ENCODE results near the gene CTSV. TPM values are rescaled to one million over a fixed set of nuclear protein-coding genes. Genes with fewer than 3 reads are reported as not detected.
"Not testable (repeated sequence)": the region's sequence is repeated elsewhere in the genome, so short reads cannot be mapped to it uniquely, and the experiment has no call there.

CTSV gene
- total RNA-seq, 1 donor from 2014 or later: 0.85 TPM

GRCh38 chr9:97076238-97076637 is 37.3 kb upstream of the CTSV start:
- Mint-ChIP-seq H3K36me3 (ENCODE audit: low read depth) (no peaks in the 10 kb centered on the region), H3K4me3 (ENCODE audit: unreplicated experiment) (no peak overlapping the region), H3K27ac (ENCODE audit: unreplicated experiment) (no peak overlapping the region), H3K9me3 (ENCODE audit: low read depth) (peaks cover 4% of the 10 kb centered on the region), H3K27me3 (ENCODE audit: low read depth) (peaks cover 42% of the 10 kb centered on the region), H3K4me1 (ENCODE audit: low read depth) (peaks cover 6% of the 10 kb centered on the region)
- no peak for TF ChIP-seq CTCF (IDR thresholded peaks at IDR 0.05)
- no peak for DNase-seq (ENCODE audit: low spot score)

GRCh38 chr9:97075289-97075985 is 36.5 kb upstream of the CTSV start:
- H3K9me3 Mint-ChIP-seq (ENCODE audit: low read depth): no peaks in the 10 kb centered on the region
- no peak for DNase-seq (ENCODE audit: low spot score)
- no peaks in the 10 kb centered on the region for H3K36me3 Mint-ChIP-seq (ENCODE audit: low read depth)
- H3K27ac Mint-ChIP-seq (ENCODE audit: unreplicated experiment): no peak overlapping the region
- peaks cover 37% of the 10 kb centered on the region for H3K27me3 Mint-ChIP-seq (ENCODE audit: low read depth)
- no peak overlapping the region for H3K4me3 Mint-ChIP-seq (ENCODE audit: unreplicated experiment)
- H3K4me1 Mint-ChIP-seq (ENCODE audit: low read depth): peaks cover 6% of the 10 kb centered on the region
- TF ChIP-seq CTCF (IDR thresholded peaks at IDR 0.05): no peak

GRCh38 chr9:97073506-97073905 is 34.6 kb upstream of the CTSV start:
- Mint-ChIP-seq H3K27me3 (ENCODE audit: low read depth) (peaks cover 27% of the 10 kb centered on the region), H3K36me3 (ENCODE audit: low read depth) (no peaks in the 10 kb centered on the region), H3K4me3 (ENCODE audit: unreplicated experiment) (no peak overlapping the region), H3K4me1 (ENCODE audit: low read depth) (peaks cover 6% of the 10 kb centered on the region), H3K9me3 (ENCODE audit: low read depth) (no peaks in the 10 kb centered on the region), H3K27ac (ENCODE audit: unreplicated experiment) (no peak overlapping the region)
- DNase-seq (ENCODE audit: low spot score): no peak
- no peak for TF ChIP-seq CTCF (IDR thresholded peaks at IDR 0.05)

- no peaks in the 10 kb centered on the region for H3K9me3 Mint-ChIP-seq (ENCODE audit: low read depth)
Measured at GRCh38 chr9:97072285-97072776, 33.4 kb upstream of the CTSV start.

GRCh38 chr9:97070325-97070724 is 31.4 kb upstream of the CTSV start:
- Mint-ChIP-seq H3K27me3 (ENCODE audit: low read depth) (peaks cover 34% of the 10 kb centered on the region), H3K9me3 (ENCODE audit: low read depth) (peaks cover 11% of the 10 kb centered on the region)
- H3K36me3 Mint-ChIP-seq (ENCODE audit: low read depth); H3K27ac Mint-ChIP-seq (ENCODE audit: unreplicated experiment); H3K4me3 Mint-ChIP-seq (ENCODE audit: unreplicated experiment); DNase-seq (ENCODE audit: low spot score); H3K4me1 Mint-ChIP-seq (ENCODE audit: low read depth): not testable (repeated sequence)

More at GRCh38 chr9:97072285-97072776, 33.4 kb upstream of the CTSV start:
- Mint-ChIP-seq H3K36me3 (ENCODE audit: low read depth) (no peaks in the 10 kb centered on the region), H3K4me3 (ENCODE audit: unreplicated experiment) (no peak overlapping the region), H3K27ac (ENCODE audit: unreplicated experiment) (no peak overlapping the region), H3K4me1 (ENCODE audit: low read depth) (peaks cover 6% of the 10 kb centered on the region), H3K27me3 (ENCODE audit: low read depth) (peaks cover 33% of the 10 kb centered on the region)
- TF ChIP-seq CTCF (IDR thresholded peaks at IDR 0.05): no peak
- DNase-seq (ENCODE audit: low spot score): no peak

GRCh38 chr9:97067490-97067889 is 28.5 kb upstream of the CTSV start:
- Mint-ChIP-seq H3K27me3 (ENCODE audit: low read depth) (peaks cover 17% of the 10 kb centered on the region), H3K4me3 (ENCODE audit: unreplicated experiment) (no peak overlapping the region), H3K4me1 (ENCODE audit: low read depth) (no peaks in the 10 kb centered on the region), H3K9me3 (ENCODE audit: low read depth) (peaks cover 14% of the 10 kb centered on the region), H3K27ac (ENCODE audit: unreplicated experiment) (no peak overlapping the region), H3K36me3 (ENCODE audit: low read depth) (peaks cover 5% of the 10 kb centered on the region)
- no peak for TF ChIP-seq CTCF (IDR thresholded peaks at IDR 0.05)
- DNase-seq (ENCODE audit: low spot score): no peak

Measured in chondrocyte (in vitro differentiated cells).